Pancreas (tissue), 10 donors: ENCODE data around the gene ELL2. TPM values are rescaled to one million over a fixed set of nuclear protein-coding genes. Genes with fewer than 3 reads are reported as not detected.
A peak's percentile ranks its signal among the peaks of the same experiment; 100 is the strongest.

Experiments
- ATAC-seq, 4 donors: fragments of 200-7000 bp; cut with Tn5 transposase; one replicate each; pipeline versions ENCODE4 v1.8.0 to v1.9.1; 2020; ENCODE audit warnings: mild to moderate bottlenecking in 4 of 4, moderate library complexity in 4 of 4
- DNase-seq, 6 donors: peaks; one replicate each; pipeline ENCODE4 v3.0.0-alpha.2; 2020
- FAIRE-seq: peaks from 2 replicates; lab custom pipeline; 2012; peaks lifted over from hg19 to GRCh38; lab: Jason Lieb, UNC
- H3K27ac ChIP-seq, 4 donors: fragments of 200-600 bp; sonication (generic); 1 replicate in 3 of 4; 2 replicates in 1 of 4; pipeline versions ENCODE4 v1.5.0 to v1.8.0; 2020
- H3K27me3 ChIP-seq, 4 donors: fragments of 200-600 bp; one replicate each; pipeline ENCODE4 v1.8.0; 2021
- H3K36me3 ChIP-seq, 3 donors: fragments of 200-600 bp; sonication (generic) in 1 of 3; one replicate each; pipeline versions ENCODE4 v1.5.0 to v1.8.0; 2020 to 2021
- H3K4me1 ChIP-seq, 3 donors: fragments of 200-600 bp; one replicate each; pipeline ENCODE4 v1.8.0; 2021
- H3K4me3 ChIP-seq, 4 donors: fragments of 200-600 bp; sonication (generic) in 2 of 4; one replicate each; pipeline versions ENCODE4 v1.5.0 to v1.8.0; 2020 to 2021
- H3K9me3 ChIP-seq, 4 donors: fragments of 200-600 bp; one replicate each; pipeline ENCODE4 v1.8.0; 2021
- CTCF ChIP-seq, 4 donors: fragments of 200-600 bp; sonication (generic) in 3 of 4; IDR thresholded peaks; one replicate each; pipeline versions ENCODE4 v1.5.0 to v1.8.0; 2021; ENCODE audit warnings: antibody characterized with exemption in 4 of 4
- WGBS, 2 donors: extraction: QIAGEN DNeasy Blood & Tissue Kit; methylation state at CpG; one replicate each; pipeline ENCODE4 v1.1.7; 2013; 5-methylcytosine and 5-hydroxymethylcytosine counted together
- intact Hi-C, 3 donors: fragments of 100-400 bp; cut with DNase I; formaldehyde crosslinking; loops; one replicate each; pipeline versions ENCODE4 v1.11.1 to v1.14.2; 2022
- polyA plus RNA-seq, 2 donors: library from polyadenylated mRNA; stranded (reverse); fragments of 200-250 nt; gene quantifications; one replicate each; pipeline ENCODE4 v1.2.3, GENCODE V29; 2013
- total RNA-seq, 6 donors: library from RNA; stranded (reverse); fragmentation: NEBNext Ultra II Directional in 4 of 6; extraction: Animal tissue kit (Norgen Biotek cat#: 25700) in 4 of 6; gene quantifications; one replicate each; pipeline versions ENCODE4 v1.2.1 to v1.2.4, GENCODE V29; 2021 to 2023
- donor health status: healthy with polysubstance abuse.
- donor health status: DM: no; HTN: no; CAD: no; lungs with moderate emphysema.
- donor health status: DM: no; HTN: no; CAD: no.
- donor health status: control.
- donor health status: control.
- donor health status: Bipolar disorder and iron deficiency.
- donor health status: DM: yes; HTN: yes; CAD: no.
- donor health status: DM: no; HTN: no; CAD: no.
- donor health status: DM: no; HTN: no; CAD: no.
- donor health status: DM: yes; HTN: yes; CAD: no.

The ELL2 gene
- total and polyA plus RNA-seq, 8 donors = 21.0 to 92.8 (median 76.8) TPM

- H3K27ac ChIP-seq = no peak overlapping the region
- FAIRE-seq = no peak
- intact Hi-C loops = loop anchor here in 2 of 3 donors (10.0 kb wide), 1 partner anchor 365 kb away; no protein-coding TSS in a partner anchor
- peaks cover 7 to 18% (median 12%) of the 10 kb centered on the region in 3 donors for H3K4me1 ChIP-seq
- no peaks in the 10 kb centered on the region for H3K9me3 ChIP-seq
- TF ChIP-seq CTCF (IDR thresholded peaks at IDR 0.05) = no peak
- no peak overlapping the region for H3K4me3 ChIP-seq
- H3K36me3 ChIP-seq = no peaks in the 10 kb centered on the region
- no peak for DNase-seq
- 94% methylated on average over 5 of the region's 5 CpGs for WGBS, 2 donors
- no peaks in the 10 kb centered on the region for H3K27me3 ChIP-seq
- no peak for ATAC-seq
These were observed 8.2 kb upstream of the ELL2 start for GRCh38 chr5:95969651-95970358.

DNA sequence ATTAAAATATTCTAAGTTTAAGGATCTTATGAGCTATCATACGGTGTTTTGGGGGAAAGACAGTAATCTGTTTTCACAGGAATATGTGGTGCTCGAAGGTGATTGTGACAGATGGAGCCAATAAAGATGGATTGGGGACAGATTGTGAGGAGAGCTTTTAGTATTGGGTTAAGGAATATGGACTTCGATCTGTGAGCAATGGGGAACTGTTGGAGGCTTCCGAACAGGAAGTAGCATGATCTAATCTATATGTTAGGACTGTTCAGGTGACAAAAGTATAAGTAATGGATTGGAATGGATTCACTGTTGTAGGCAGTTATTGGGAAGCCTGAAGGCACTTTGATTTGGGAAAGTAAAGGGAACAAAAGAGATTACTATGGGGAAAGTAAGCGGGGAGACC is 7.4 kb upstream of the ELL2 start:
- H3K27ac ChIP-seq = no peak overlapping the region
- intact Hi-C loops = loop anchor here in 2 of 3 donors (10.0 kb wide), 1 partner anchor 366 kb away; no protein-coding TSS in a partner anchor
- peaks cover 7 to 18% (median 12%) of the 10 kb centered on the region in 3 donors for H3K4me1 ChIP-seq
- DNase-seq (no peak), FAIRE-seq (no peak), ATAC-seq (no peak)
- H3K9me3 ChIP-seq = no peaks in the 10 kb centered on the region
- no peaks in the 10 kb centered on the region for H3K36me3 ChIP-seq
- no peak for TF ChIP-seq CTCF (IDR thresholded peaks at IDR 0.05)
- H3K27me3 ChIP-seq = no peaks in the 10 kb centered on the region
- no peak overlapping the region for H3K4me3 ChIP-seq
- 94 to 95% methylated on average over 5 of the region's 5 CpGs for WGBS, 2 donors

GRCh38 chr5:95967236-95967635 is 5.6 kb upstream of the ELL2 start:
- TF ChIP-seq CTCF (IDR thresholded peaks at IDR 0.05) = no peak
- intact Hi-C loops = loop anchor here in 2 of 3 donors (10.0 kb wide), 1 partner anchor 368 kb away; no protein-coding TSS in a partner anchor
- H3K36me3 ChIP-seq = no peaks in the 10 kb centered on the region
- DNase-seq = no peak
- no peaks in the 10 kb centered on the region for H3K9me3 ChIP-seq
- no peak for FAIRE-seq
- no peak overlapping the region for H3K27ac ChIP-seq
- ATAC-seq = no peak
- H3K4me1 ChIP-seq = peaks cover 7 to 23% (median 17%) of the 10 kb centered on the region in 3 donors
- WGBS, 2 donors = 100% methylated on average over 1 of the region's 1 CpG
- no peaks in the 10 kb centered on the region for H3K27me3 ChIP-seq
- no peak overlapping the region for H3K4me3 ChIP-seq

GRCh38 chr5:95966005-95966404 is 4.4 kb upstream of the ELL2 start:
- TF ChIP-seq CTCF (IDR thresholded peaks at IDR 0.05) = no peak
- Histone ChIP-seq H3K4me3 (no peak overlapping the region), H3K27me3 (no peaks in the 10 kb centered on the region), H3K27ac (peak overlapping the region in 2 of 4 donors; percentile 15 to 43), H3K4me1 (peaks cover 7 to 23% (median 17%) of the 10 kb centered on the region in 3 donors), H3K36me3 (no peaks in the 10 kb centered on the region), H3K9me3 (no peaks in the 10 kb centered on the region)
- FAIRE-seq (no peak), DNase-seq (no peak), ATAC-seq (peak in 1 of 4 donors; percentile 19)
- intact Hi-C loops = loop anchor here in 2 of 3 donors (10.0 kb wide), 1 partner anchor 369 kb away; no protein-coding TSS in a partner anchor
- WGBS, 2 donors = 28 to 40% methylated on average over 2 of the region's 2 CpGs
